GM19351 (cell line): Measurements from ENCODE around the gene BICDL2.

Experiments
- ATAC-seq: cut with Tn5 transposase; IDR thresholded peaks from one replicate; pipeline ENCODE4 v1.9.1; 2021; ENCODE audit warnings: mild to moderate bottlenecking, moderate library complexity; ENCODE audit not compliant: unreplicated experiment

Gene BICDL2

DNA sequence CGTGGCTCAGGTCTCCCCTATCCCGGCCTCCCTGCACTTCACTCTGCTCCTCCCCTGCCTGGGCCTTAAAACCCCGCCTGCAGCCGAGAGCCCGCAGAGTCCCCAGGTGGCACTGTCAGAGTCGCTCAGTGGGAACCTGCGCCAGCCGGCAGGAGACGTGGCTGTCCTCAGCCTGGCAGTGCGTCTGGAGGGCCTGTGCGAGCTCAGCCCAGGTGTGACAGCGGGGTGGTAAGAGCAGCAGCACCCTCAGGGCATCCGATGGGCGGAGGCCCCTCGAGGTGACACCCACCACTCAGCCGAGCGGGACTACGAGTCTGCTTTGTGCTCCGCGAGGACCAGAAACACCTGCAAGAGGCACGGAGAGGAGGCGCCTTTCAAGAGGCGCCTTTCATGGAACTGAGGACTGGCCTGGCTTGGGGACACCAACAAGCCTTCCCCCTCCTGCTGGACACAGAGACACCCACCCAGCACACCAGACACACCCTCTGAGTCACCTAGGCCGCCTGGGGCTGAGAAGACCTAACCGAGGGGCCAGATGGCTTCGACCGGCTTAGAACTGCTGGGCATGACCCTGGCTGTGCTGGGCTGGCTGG is 23.8 kb downstream of the BICDL2 start, which contains the start of gene CLDN9:
Gene CLDN9, plus strand, starts transcription at position 96 of the 593 bp plus-strand sequence. Its CDS starts 440 bp downstream, at position 536.
- no peak for ATAC-seq

DNA sequence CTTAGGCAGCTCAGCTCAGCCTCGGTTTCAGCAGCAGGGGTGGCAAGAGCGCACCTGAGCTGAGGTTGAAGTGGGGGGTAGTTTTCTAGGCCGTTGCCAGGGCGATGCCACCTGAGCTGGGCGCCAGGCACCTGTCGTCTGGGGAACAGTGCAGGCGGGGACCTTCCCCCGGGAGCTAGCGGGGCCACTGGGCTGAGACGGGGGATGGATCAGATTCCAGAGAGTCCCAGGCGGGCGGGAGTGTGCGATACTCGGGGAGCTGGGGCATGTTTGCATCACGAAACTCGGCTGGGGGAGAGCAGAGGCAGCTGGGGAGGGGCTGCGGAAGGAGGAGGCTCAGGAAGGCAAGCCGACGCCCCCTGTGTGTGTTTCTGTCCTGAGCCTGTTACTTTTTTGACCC is 24.5 kb downstream of the BICDL2 start:
- no peak for ATAC-seq

DNA sequence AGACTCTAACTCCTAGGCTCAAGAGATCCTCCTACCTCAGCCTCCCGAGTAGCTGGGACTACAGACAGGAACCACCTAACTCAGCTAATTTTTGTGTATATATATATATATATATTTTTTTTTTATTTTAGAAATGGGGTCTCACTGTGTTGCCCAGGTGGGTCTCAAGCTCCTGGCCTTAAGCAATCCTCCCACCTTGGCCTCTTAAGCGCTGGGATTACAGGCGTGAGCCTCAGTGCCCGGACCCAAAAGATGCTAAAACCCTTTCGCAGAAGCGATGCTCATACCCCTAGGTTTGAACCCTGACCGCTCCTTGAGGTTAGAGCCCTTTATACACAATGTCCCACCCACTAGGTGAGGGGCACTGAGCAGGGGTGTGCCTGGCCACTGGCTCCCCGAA is 26.2 kb downstream of the BICDL2 start:
- no peak for ATAC-seq

DNA sequence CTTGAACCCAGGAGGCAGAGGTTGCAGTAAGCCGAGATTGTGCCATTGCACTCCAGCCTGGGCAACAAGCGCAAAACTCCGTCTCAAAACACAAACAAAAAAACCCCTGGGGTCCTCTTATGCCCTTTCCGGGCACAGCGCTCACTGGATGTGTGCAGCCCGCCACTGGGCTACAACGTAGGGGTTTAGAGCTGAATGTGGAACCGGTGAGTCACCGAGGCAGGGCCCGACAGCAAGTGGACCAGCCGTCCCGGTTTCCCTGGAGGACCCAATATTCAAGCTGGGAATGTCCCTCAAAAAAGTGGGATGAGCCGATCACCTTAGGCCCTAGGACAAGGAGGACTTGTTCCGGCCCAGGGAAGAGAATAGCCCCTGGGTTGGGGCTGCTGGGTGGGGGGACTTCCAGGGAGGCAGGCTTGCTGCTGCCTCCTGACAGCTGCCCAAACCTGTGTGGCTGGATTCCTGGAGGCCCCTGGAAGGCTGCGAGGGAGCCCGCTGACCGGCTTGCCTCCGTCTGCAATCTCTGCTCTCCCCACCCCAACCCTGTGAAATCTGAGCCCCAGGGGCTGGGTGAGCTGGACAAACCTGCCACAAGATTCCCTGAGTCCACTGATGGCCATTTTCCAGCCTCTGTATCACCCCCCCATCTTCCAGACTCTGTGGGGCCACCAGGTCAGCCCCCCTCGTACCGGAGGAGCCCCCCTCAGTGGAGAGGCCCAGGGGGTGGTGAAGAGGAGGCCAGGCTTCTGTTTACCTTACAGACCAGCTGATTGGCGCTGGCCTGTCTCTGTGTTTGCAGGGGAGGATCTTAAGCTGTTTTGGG is 27.0 kb downstream of the BICDL2 start:
- ATAC-seq, result no peak

DNA sequence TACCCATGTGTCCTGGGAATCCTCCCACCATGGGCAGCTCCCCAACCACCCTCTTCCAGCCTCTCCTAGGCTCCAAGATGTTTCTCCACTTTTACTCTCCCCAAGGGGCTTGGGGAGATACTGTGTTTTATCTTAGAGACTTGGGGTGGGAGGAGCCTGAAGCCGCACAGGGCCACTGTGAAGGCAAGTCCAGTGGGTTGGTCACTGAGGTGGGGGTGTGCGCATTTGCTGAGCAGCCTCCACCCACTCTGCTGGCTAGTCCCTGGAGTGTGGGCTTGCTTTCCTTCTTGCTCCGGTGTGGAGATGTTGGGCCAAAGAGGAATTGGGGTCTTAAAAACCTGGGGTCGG is 28.1 kb downstream of the BICDL2 start:
- no peak for ATAC-seq

DNA sequence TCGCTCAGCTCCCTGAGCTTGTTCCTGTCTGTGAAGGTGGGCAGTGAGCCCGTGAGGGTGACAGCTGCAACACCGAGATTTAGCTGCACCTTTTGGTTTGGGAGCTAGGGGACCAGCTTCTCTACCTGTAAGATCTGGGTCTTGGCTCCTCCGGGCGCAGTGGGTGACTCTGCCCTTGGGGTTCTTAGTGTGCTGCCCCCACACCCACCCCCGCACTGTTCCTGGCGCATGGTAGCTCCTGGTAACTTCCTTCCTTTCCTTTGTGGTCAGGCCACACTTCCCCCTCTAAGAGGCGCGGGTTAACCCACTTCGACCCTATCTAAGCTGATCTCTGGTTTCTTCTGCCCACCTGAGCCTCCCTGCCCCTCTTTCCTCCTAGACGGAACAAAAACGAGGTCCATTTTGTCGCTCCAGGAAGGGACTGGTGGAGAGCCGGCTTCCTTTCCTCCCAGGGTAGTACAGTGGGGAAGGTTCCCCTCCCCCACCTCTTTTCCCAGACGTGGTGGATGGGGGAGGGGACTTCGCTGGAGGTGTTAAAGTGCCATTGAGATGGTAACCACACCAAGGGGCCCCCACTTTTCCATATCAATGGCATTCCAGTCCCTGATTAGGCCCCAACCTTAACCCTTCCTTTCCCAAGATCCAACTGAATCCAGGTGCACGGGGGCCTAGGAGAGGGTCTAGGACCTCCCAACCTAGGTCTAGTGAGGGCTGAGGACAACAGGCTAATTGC is 28.6 kb downstream of the BICDL2 start:
- ATAC-seq, result no peak

DNA sequence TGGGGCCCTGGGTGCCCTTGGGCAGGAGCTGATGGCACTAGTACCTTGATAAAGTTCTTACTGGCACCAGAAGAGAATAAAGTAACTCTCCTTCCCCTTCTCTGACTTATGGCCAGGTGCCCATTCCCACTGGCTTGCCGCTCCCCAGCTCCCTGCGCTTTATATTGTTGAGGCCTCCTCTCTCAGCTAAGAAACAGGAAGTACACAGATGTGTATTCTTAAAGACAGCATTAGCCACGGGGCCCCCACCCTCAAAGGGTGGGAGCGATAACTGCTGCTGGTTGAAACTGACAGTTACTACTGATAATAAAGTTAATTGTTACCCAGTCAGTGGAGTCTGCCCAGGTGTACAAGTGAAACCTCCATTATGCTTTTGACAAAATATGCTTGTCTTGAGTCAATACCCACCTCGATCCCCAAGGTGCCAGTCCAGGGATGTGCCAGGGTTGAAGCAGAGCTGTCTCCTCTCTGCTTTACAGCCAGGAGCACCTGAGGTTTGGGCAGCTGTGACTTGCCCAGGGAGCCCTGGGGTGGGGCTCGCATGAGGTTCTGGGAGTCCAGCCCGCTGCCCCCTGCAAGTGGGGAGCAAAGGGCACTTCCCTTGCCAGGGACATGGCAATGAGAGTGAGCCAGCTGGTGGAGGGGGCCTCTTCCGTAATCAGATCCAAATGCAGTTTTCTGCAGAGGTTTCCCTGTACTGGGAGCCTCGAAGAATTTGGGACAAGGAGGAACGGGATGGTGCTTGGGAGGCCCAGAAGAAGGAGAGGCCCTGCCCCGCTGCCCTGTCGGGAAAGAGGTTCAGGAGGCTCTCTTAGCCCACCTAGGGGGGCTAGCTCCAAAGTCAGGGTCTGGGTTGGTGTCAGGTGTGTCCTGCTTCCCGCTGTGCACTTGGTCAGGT is 29.4 kb downstream of the BICDL2 start:
- no peak for ATAC-seq

DNA sequence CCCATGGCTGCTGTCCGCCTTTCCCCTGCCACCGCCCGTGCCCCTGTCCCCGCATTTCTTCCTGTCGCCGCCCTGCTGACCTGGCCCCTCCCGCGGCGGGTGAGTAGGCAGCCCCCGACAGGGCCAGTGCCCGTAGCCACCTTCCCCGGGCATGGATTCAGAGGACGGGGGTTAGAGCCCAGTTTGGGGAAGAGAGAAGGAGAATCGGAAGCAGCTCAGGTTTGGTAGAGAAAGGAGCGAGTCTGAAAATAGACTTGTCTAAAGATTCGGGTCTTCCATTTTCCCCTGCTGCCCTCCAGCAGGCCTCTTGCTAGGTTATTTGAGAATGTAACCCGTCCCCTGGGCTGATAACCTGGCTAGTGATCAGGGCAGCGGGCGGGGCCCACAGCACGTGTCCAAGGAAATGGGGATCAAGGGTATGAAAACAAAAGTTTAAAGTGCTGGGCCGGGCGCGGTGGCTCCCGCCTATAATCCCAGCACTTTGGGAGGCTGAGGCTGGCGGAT is 31.9 kb downstream of the BICDL2 start:
- ATAC-seq, result no peak

DNA sequence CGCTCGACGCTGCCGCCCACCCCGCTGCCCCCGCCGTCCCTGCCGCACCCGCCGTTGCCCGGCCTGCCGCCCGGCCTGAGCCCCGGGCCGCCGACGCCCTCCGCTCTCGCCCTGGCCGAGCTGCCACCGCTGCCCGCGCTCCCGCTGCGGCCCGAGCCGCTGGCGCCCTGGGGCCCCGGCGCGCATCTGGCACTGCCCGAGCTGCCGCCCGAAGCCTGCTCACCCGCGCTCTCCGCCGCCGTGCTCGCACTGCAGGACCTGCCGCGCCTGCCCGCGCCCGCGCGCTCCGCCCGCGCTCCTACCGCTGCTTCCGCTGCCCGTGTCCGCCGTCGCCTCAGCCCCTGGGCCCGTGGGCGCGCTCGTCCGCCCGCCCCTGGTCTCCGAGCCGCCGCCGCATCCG is 32.4 kb downstream of the BICDL2 start:
- peak; percentile 12 for ATAC-seq

DNA sequence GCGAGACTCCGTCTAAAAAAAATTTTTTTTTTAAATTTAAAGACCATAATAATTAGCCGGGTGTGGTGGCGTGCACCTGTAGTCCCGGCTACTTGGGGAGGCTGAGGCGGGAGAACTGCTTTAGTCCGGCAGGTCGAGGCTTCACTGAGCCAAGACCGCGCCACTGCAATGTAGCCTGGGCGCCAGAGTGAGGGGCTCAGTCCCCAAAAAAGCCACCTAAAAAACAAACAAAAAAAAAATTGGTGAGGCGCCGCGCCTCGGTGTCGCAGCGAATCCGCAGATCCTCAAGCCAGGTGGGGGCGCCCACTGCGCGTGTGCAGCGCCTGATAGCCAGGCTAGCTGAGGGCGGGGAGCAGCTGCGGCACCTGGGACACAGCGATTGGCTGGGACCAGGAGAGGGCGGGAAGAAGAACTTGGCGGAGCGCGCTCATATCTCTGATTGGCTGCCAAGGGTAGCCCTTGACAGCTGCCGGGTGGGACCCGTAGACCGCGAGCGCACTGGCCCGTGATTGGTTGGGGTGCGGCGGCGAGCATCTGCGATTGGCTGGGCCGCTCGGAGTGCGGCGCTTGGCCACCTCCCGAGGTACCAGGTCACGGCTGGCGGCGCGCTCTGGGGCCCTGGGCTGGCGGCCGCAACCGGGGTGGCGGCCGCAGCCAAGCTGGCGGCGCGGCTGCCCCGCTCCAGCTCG is 33.0 kb downstream of the BICDL2 start:
- ATAC-seq, result peak; percentile 96

DNA sequence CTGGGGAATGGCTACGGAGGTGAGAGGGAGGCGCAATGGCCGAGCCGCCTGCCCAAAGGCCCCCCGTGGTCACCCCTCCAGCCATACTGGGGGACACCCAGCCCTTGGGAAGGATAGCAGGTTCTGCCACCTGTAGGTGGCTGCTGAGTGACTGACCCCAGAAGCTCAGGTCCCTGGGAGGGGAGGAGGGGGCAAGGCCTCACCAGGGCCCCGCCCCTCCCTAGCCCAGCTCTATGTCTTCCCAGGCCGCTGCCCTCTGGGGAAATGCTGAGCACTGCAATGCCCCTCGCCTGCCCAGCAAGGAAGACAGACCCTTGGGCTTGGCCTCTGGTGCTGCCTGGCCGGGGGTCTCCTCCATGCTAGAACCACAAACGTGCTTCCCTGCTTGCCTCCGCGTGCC is 35.4 kb downstream of the BICDL2 start:
- no peak for ATAC-seq

DNA sequence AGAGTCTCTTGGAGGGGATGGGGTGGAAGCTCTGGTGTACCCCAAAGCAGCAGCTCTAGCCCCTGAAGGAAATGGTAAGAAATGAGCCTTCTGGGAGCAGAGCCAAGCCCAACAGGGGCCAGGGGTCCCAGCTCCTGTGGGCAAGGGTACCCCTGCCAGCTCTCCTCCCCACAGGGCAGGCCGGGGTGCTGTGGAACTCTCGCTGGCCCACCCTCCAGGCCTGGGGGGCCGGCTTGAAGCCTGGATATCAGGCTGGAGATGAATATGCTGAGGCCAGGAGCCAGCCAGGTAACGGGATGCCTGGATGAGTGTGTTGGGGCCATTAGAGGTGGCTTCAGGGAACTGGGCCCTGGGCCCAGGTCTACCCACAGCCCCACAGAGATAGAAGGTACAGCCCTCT is 36.2 kb downstream of the BICDL2 start:
- ATAC-seq, result no peak

DNA sequence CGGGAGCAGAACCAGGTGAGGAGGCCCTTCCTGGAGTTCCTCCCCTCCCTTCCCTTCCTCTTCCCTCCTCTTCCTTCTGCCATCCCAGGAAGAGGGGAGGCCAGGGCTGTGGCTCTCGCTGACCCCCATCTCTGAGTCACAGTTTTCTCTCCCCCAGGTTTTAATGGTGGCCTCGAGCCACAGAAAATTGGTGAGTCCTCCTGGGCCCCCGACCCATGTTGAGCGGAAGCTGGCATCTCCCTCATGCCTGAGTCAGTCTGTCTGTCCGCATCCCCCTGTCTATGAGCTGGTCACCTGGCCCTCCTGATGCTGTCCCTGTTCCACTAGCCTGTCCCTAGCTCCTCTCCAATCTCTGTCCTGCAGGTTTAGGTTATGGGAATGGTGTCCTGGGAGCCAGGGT is 36.8 kb downstream of the BICDL2 start:
- no peak for ATAC-seq

DNA sequence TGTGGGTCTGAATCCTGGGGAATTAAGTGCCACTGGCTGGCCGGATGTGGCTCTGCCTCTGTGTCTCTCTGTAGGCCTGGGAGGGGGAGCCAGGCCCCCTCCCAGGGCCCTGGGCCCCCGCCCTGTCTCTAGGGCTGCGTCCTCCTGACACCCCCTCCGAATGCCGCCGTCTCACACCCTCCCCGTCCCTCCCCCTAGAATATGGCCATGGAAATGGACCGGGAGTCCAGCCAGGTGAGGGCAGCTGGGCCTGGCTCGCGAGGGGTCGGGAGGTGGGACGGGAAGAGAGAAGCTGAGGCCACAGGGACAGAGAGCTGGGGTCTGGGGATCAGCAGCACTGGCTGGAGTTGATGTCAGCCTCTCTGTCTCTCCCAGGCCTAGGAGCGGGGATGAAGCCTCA is 40.4 kb downstream of the BICDL2 start:
- no peak for ATAC-seq

DNA sequence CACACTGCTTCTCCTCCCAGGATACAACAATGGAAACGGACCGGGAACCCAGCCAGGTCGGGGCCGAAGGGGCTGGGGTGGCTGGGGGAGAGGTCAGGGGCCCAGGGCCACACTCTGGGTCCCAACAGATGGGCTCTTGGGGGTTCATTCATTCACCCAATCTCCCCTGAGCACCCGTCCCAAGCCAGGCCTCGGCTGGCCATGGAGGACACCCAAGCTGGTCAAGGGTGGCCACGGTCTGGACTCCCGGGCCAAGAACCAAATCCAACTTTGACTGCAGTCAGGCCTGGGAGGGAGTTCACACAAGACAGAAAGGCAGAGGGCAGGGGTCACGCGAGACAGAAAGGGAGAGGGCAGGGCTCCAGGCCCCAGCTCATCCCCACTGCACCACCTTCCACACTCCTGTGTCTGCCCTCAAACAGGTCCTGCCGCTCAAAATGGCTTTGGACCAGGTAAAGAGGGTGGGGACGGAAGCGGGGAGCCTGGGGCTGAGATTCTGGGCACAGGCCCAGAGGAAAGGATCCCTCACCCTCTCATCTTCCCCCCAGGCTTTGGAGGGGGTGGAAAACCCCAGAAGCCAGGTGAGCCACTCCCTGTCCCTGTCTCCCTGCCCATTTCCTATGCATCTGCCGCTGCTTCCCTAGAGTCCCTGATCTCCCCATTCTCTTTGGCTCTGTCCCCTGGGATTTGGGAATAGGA is 44.2 kb downstream of the BICDL2 start:
- ATAC-seq, result no peak

DNA sequence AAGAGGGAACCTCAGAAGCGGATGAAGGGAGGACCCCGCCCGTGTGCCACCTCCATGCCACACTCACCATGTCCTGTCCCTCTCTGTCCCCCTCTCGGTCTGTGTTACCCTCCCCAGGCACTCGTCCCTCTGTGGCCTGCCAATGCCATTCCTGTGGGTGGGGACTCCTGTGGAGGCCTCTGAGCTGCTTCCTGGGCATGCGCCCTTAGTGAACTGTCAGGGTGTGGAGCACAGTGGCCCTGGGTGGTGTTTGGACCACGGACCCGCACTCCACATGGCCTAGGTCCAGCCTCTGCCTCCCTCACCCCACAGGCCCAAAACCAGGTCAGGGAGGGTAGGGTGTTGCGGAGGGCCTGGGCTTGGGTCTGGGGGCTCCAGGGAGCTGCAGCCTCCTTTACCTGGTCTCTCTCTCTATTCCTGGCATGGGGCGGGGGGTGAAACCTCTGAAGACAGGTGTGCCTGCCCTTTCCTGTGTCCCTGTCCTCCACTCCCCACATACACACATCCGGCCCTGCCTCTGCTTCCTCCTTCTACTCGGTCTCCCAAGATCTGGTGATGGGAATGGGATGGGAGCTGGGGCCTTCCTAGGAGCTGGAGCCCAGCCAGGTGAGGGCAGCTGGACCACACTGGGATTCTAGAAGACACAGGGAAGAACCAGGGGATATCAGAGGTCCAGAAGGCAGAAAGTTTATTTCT is 45.0 kb downstream of the BICDL2 start:
- no peak for ATAC-seq

DNA sequence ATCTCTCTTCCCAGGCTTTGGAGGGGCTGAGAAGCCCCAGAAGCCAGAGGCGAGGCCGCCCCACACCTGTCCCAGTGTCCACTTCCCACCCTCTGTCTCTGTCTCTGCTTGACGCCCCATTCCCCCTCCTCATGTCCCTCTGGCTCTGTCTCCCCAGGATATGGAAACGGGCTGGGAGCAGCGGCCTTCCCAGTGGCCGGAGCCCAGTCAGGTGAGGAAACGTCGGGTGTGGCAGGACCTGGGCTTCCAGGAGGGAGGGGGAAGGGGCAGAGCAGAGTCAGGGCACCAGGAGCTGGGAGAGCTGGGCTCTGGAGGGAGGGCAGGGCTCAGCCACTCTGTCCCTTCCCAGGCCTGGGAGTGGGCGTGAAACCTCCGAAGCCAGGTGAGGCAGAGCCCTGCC is 45.9 kb downstream of the BICDL2 start:
- no peak for ATAC-seq

DNA sequence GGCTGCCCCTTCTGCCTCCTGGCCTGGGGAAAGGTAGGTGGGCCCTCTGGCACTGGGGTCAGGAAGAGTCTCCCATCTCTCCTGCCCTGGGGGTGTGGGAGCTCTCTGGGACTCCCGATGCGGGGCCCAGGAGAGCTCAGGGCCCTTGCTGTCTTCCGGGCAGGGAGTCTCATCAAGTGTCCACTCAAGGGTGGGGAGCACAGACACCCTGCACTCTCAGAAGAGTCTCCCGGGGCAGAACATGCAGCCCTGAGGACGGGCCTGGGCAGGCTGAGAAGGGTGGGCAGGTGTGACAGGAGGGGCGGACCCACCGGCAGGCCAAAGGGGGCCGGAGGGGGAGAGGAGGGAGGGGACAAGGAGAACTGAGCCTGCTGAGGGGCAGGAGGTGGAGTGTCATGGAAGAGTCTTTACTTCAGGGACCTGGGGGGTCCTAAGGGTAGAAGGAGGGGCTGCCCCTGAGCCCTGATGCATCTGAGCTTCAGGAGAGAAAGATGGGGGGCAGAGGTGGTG is 48.1 kb downstream of the BICDL2 start:
- no peak for ATAC-seq

DNA sequence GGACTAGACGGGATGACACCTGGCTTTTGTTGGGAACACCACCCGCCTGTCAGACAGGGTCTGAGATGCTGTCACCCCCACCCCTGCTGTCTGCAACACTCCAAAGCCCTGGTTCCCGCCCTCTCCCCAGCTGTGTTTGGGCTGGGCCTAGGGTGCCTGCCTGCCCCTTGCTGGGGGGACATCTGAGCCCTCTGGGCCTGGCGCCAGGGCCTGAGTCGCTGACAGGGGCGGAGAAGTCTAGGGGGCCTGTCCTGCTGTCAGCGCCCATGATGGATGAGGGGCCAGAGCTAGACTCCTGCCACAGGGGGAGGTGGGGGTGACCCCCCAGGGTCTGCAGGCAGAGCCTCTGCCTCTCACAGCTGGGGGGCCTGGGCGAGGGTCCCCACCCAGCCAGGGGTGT is 48.9 kb downstream of the BICDL2 start:
- no peak for ATAC-seq
